ENCODE measurements around the gene BCAM.

BCAM gene

DNA sequence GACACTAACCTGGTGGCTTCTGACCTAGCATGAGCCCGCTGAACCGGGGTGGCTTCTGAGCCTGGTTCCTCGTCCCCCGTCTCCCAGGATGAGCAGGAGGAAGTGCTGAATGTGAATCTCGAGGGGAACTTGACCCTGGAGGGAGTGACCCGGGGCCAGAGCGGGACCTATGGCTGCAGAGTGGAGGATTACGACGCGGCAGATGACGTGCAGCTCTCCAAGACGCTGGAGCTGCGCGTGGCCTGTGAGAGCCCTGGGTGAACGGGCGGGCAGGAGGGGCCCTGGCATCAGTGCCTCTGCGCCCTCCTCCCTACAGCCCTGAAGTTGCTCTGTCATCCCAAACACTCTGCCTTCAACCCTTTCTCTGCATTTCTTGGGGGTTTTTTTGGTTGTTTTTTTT is 5.6 kb downstream of the BCAM start:
- TF ChIP-seq, protein P1, sequence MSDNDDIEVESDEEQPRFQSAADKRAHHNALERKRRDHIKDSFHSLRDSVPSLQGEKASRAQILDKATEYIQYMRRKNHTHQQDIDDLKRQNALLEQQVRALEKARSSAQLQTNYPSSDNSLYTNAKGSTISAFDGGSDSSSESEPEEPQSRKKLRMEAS (IDR thresholded peaks at IDR 0.05) = no peak
- TF ChIP-seq RAD21 (IDR thresholded peaks at IDR 0.05; ENCODE audit: low read depth) (no peak), REST (IDR thresholded peaks at IDR 0.05; ENCODE audit: low read depth) (no peak), TCF12 (IDR thresholded peaks at IDR 0.05; ENCODE audit: low read depth) (no peak), ZBTB7A (IDR thresholded peaks at IDR 0.05; ENCODE audit: low read depth) (no peak), FOXM1 (IDR thresholded peaks at IDR 0.05; ENCODE audit: borderline replicate concordance, low read depth) (no peak), CEBPB (IDR thresholded peaks at IDR 0.05) (no peak), EGR1 (IDR thresholded peaks at IDR 0.05) (no peak), TAF1 (IDR thresholded peaks at IDR 0.05; ENCODE audit: low read depth) (no peak), NFIC (IDR thresholded peaks at IDR 0.05) (no peak), EP300 (IDR thresholded peaks at IDR 0.05; ENCODE audit: borderline replicate concordance) (no peak), YY1 (IDR thresholded peaks at IDR 0.05; ENCODE audit: low read depth) (no peak), TEAD4 (IDR thresholded peaks at IDR 0.05) (no peak), CREB1 (IDR thresholded peaks at IDR 0.05; ENCODE audit: low read depth) (no peak)
- TF ChIP-seq, protein P2, sequence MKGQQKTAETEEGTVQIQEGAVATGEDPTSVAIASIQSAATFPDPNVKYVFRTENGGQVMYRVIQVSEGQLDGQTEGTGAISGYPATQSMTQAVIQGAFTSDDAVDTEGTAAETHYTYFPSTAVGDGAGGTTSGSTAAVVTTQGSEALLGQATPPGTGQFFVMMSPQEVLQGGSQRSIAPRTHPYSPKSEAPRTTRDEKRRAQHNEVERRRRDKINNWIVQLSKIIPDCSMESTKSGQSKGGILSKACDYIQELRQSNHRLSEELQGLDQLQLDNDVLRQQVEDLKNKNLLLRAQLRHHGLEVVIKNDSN (IDR thresholded peaks at IDR 0.05) = no peak

GRCh38 chr19:44816301-44816700 is 7.4 kb downstream of the BCAM start:
- TF ChIP-seq TAF1 (IDR thresholded peaks at IDR 0.05; ENCODE audit: low read depth) = no peak
- no peak for TF ChIP-seq TEAD4 (IDR thresholded peaks at IDR 0.05)
- TF ChIP-seq, protein P1 (IDR thresholded peaks at IDR 0.05) = no peak
- no peak for TF ChIP-seq RAD21 (IDR thresholded peaks at IDR 0.05; ENCODE audit: low read depth)
- no peak for TF ChIP-seq TCF12 (IDR thresholded peaks at IDR 0.05; ENCODE audit: low read depth)
- no peak for TF ChIP-seq CREB1 (IDR thresholded peaks at IDR 0.05; ENCODE audit: low read depth)
- TF ChIP-seq FOXM1 (IDR thresholded peaks at IDR 0.05; ENCODE audit: borderline replicate concordance, low read depth) = no peak

GRCh38 chr19:44817725-44818465 is 9.0 kb downstream of the BCAM start:
- TF ChIP-seq TAF1 (IDR thresholded peaks at IDR 0.05; ENCODE audit: low read depth) = no peak
- TF ChIP-seq FOXM1 (IDR thresholded peaks at IDR 0.05; ENCODE audit: borderline replicate concordance, low read depth) = no peak
- no peak for TF ChIP-seq NFIC (IDR thresholded peaks at IDR 0.05)
- no peak for TF ChIP-seq CREB1 (IDR thresholded peaks at IDR 0.05; ENCODE audit: low read depth)
- TF ChIP-seq TCF12 (IDR thresholded peaks at IDR 0.05; ENCODE audit: low read depth) = no peak
- no peak for TF ChIP-seq CEBPB (IDR thresholded peaks at IDR 0.05)
- no peak for TF ChIP-seq RAD21 (IDR thresholded peaks at IDR 0.05; ENCODE audit: low read depth)
- TF ChIP-seq REST (IDR thresholded peaks at IDR 0.05; ENCODE audit: low read depth) = no peak
- TF ChIP-seq EP300 (IDR thresholded peaks at IDR 0.05; ENCODE audit: borderline replicate concordance) = no peak
- TF ChIP-seq EGR1 (IDR thresholded peaks at IDR 0.05) = no peak
- TF ChIP-seq, protein P2 (IDR thresholded peaks at IDR 0.05) = no peak
- no peak for TF ChIP-seq ZBTB7A (IDR thresholded peaks at IDR 0.05; ENCODE audit: low read depth)
- no peak for TF ChIP-seq TEAD4 (IDR thresholded peaks at IDR 0.05)
- TF ChIP-seq, protein P1 (IDR thresholded peaks at IDR 0.05) = no peak
- TF ChIP-seq YY1 (IDR thresholded peaks at IDR 0.05; ENCODE audit: low read depth) = no peak

- TF ChIP-seq NFIC (IDR thresholded peaks at IDR 0.05) (no peak), TEAD4 (IDR thresholded peaks at IDR 0.05) (no peak), CREB1 (IDR thresholded peaks at IDR 0.05; ENCODE audit: low read depth) (no peak), RAD21 (IDR thresholded peaks at IDR 0.05; ENCODE audit: low read depth) (no peak), FOXM1 (IDR thresholded peaks at IDR 0.05; ENCODE audit: borderline replicate concordance, low read depth) (no peak), YY1 (IDR thresholded peaks at IDR 0.05; ENCODE audit: low read depth) (no peak), EP300 (IDR thresholded peaks at IDR 0.05; ENCODE audit: borderline replicate concordance) (no peak), TAF1 (IDR thresholded peaks at IDR 0.05; ENCODE audit: low read depth) (no peak)
- TF ChIP-seq, protein P2 (IDR thresholded peaks at IDR 0.05) = no peak
Observed at GRCh38 chr19:44818466-44819031, 9.6 kb downstream of the BCAM start.

Measured in Ishikawa (cell line).